Embryonic facial prominence (tissue), 1 donor: ENCODE data around the gene FIGLA.
"Not testable (repeated sequence)": the region's sequence is repeated elsewhere in the genome, so short reads cannot be mapped to it uniquely, and the experiment has no call there.

Experiments used
- DNase-seq: peaks from one replicate; pipeline ENCODE4 v3.0.0-alpha.2; 2016; ENCODE audit errors: extremely low spot score

Gene FIGLA

GRCh38 chr2:70746094-70746974, 44.1 kb downstream of the FIGLA start:
- DNase-seq, result no peak

- no peak for DNase-seq
Observed at GRCh38 chr2:70745276-70745825, 45.1 kb downstream of the FIGLA start.

GRCh38 chr2:70744397-70744796, 46.0 kb downstream of the FIGLA start:
- no peak for DNase-seq

- DNase-seq, result no peak
Observed at GRCh38 chr2:70743677-70744076, 46.8 kb downstream of the FIGLA start.

GRCh38 chr2:70743068-70743467, 47.4 kb downstream of the FIGLA start:
- DNase-seq, result no peak

- not testable (repeated sequence) for DNase-seq
Observed at GRCh38 chr2:70739492-70739891, 51.0 kb downstream of the FIGLA start.

GRCh38 chr2:70738159-70738558, 52.3 kb downstream of the FIGLA start:
- no peak for DNase-seq

GRCh38 chr2:70735071-70735470, 55.4 kb downstream of the FIGLA start:
- no peak for DNase-seq

GRCh38 chr2:70733646-70734180, 56.7 kb downstream of the FIGLA start:
- DNase-seq, result no peak

- DNase-seq, result no peak
Observed at GRCh38 chr2:70732766-70733645, 57.4 kb downstream of the FIGLA start.

- DNase-seq, result no peak
Observed at GRCh38 chr2:70730730-70731129, 59.7 kb downstream of the FIGLA start.

GRCh38 chr2:70729647-70730046, 60.8 kb downstream of the FIGLA start:
- DNase-seq, result no peak

GRCh38 chr2:70728128-70728527, 62.3 kb downstream of the FIGLA start:
- DNase-seq, result no peak
